Skeletal muscle tissue (tissue), 4 donors: ENCODE measurements around the gene GP1BB. TPM values are rescaled to one million over a fixed set of nuclear protein-coding genes. Genes with fewer than 3 reads are reported as not detected.

Experiments
- H3K27ac ChIP-seq: one replicate; pipeline ENCODE4 v1.7.0; 2013; ENCODE audit warnings: mild to moderate bottlenecking, low read depth, low read length, inconsistent platforms
- H3K27me3 ChIP-seq, 3 donors: one replicate each; pipeline ENCODE4 v1.7.0; 2013; ENCODE audit warnings: low read length in 3 of 3; ENCODE audit not compliant: control insufficient read depth in 3 of 3, insufficient read depth in 3 of 3
- H3K36me3 ChIP-seq, 3 donors: one replicate each; pipeline ENCODE4 v1.7.0; 2013; ENCODE audit warnings: low read length in 3 of 3; ENCODE audit not compliant: control insufficient read depth in 3 of 3, insufficient read depth in 3 of 3
- H3K4me1 ChIP-seq, 3 donors: one replicate each; pipeline ENCODE4 v1.7.0; 2013; ENCODE audit warnings: low read length in 3 of 3, mild to moderate bottlenecking in 3 of 3; ENCODE audit not compliant: control insufficient read depth in 3 of 3, insufficient read depth in 3 of 3
- H3K4me3 ChIP-seq, 3 donors: one replicate each; pipeline ENCODE4 v1.7.0; 2013; ENCODE audit warnings: low read length in 3 of 3
- H3K9ac ChIP-seq, 3 donors: one replicate each; pipeline ENCODE4 v1.7.0; 2013; ENCODE audit warnings: low read length in 3 of 3, mild to moderate bottlenecking in 3 of 3, moderate library complexity in 2 of 3, low read depth in 1 of 3
- H3K9me3 ChIP-seq, 3 donors: one replicate each; pipeline ENCODE4 v1.7.0; 2013; ENCODE audit warnings: low read length in 3 of 3; ENCODE audit not compliant: control insufficient read depth in 3 of 3
- total RNA-seq: library from RNA; depleted of rRNA; stranded (reverse); fragments of >200 nt; gene quantifications from one replicate; pipeline ENCODE4 v1.2.3, GENCODE V29; 2014
- donor health status: Osteomylitis.

The GP1BB gene
- total RNA-seq, 1 donor from 2014 or later: 6.8 TPM

DNA sequence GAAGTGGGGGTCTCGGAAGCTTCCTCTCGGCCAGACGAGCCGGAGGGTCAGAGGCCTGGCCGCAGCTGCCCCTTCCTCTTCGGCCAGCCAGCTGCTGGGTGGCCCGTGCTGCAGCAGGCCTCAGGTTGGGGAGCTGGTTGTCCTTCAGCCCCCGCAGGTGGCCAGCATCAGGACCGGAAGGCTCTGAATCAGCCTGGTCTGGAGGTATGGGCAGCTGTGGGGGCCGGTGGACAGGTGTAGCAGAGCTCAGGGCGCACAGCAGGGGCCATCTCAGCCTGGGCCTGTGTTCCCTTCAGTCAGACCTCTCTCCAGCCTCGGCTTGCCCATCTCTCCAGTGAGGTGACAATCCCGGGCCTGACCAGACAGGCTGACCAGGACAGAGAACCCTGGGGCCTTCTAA is 23.4 kb downstream of the GP1BB start:
- Histone ChIP-seq H3K9me3 (no peaks in the 10 kb centered on the region), H3K9ac (no peak overlapping the region), H3K4me3 (no peak overlapping the region), H3K36me3 (no peaks in the 10 kb centered on the region), H3K4me1 (peaks cover 27 to 50% (median 36%) of the 10 kb centered on the region in 3 donors), H3K27me3 (peaks cover 0 to 6% (median 4%) of the 10 kb centered on the region in 3 donors), H3K27ac (peak overlapping the region; percentile 93)

- peaks cover 27 to 50% (median 36%) of the 10 kb centered on the region in 3 donors for H3K4me1 ChIP-seq
- H3K9ac ChIP-seq: no peak overlapping the region
- no peaks in the 10 kb centered on the region for H3K36me3 ChIP-seq
- H3K27ac ChIP-seq: no peak overlapping the region
- no peak overlapping the region for H3K4me3 ChIP-seq
- no peaks in the 10 kb centered on the region for H3K9me3 ChIP-seq
- H3K27me3 ChIP-seq: peaks cover 0 to 11% (median 10%) of the 10 kb centered on the region in 3 donors
Observed at GRCh38 chr22:19747551-19747950, 24.2 kb downstream of the GP1BB start.

DNA sequence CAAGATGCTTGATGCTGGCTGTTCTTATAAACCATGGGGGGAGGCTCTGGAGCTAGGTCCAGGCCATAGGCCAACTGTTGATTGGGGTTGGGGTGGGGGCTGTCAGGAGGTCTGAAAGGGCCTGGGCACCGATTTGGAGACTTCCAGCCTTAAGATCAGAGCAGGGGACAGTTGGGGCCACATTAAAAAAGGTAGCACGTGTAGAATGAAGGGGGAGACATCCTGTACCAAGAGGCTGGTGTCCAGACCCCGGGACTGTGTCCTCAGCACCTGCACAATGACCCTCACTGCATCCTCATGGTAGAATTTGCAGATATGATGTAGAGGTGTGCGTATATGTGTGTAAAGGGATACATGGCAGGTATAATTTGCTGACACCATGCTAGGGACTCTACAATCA is 24.8 kb downstream of the GP1BB start:
- Histone ChIP-seq H3K27ac (no peak overlapping the region), H3K4me3 (no peak overlapping the region), H3K9ac (no peak overlapping the region), H3K9me3 (no peaks in the 10 kb centered on the region), H3K27me3 (peaks cover 3 to 16% (median 12%) of the 10 kb centered on the region in 3 donors), H3K36me3 (no peaks in the 10 kb centered on the region), H3K4me1 (peaks cover 27 to 50% (median 36%) of the 10 kb centered on the region in 3 donors)

- H3K4me3 ChIP-seq: no peak overlapping the region
- no peaks in the 10 kb centered on the region for H3K36me3 ChIP-seq
- peaks cover 26 to 45% (median 33%) of the 10 kb centered on the region in 3 donors for H3K4me1 ChIP-seq
- peaks cover 9 to 25% (median 22%) of the 10 kb centered on the region in 3 donors for H3K27me3 ChIP-seq
- H3K9ac ChIP-seq: peak overlapping the region in 2 of 3 donors; percentile 32 to 60
- H3K27ac ChIP-seq: peak overlapping the region; percentile 44
- H3K9me3 ChIP-seq: no peaks in the 10 kb centered on the region
Observed at GRCh38 chr22:19748991-19749664, 25.8 kb downstream of the GP1BB start.

DNA sequence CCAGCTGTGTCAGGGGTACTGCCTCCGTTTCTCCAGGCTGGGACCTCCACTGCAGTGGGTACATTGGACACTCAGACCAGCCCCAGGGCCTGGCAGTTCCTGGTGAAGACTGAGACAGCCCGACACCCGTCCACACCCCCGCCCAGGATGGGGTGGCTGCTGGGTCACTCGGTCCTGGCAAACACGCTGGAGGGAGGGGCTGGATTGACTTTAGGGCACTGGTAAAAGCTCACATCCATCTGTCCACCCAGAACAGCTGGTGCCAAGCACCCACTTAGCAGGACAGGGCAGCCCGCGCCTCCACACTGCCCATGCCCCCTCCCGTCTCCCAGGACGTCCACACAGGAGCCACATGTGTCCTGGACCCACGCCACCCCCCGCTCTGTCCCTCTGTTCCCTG is 26.5 kb downstream of the GP1BB start:
- Histone ChIP-seq H3K9me3 (no peaks in the 10 kb centered on the region), H3K36me3 (no peaks in the 10 kb centered on the region), H3K27me3 (peaks cover 16 to 33% (median 30%) of the 10 kb centered on the region in 3 donors), H3K4me3 (no peak overlapping the region), H3K4me1 (peaks cover 19 to 38% (median 25%) of the 10 kb centered on the region in 3 donors), H3K27ac (peak overlapping the region; percentile 44), H3K9ac (peak overlapping the region in 1 of 3 donors; percentile 32)

GRCh38 chr22:19750507-19751490 is 27.5 kb downstream of the GP1BB start:
- peak overlapping the region; percentile 44 for H3K27ac ChIP-seq
- H3K36me3 ChIP-seq: no peaks in the 10 kb centered on the region
- peak overlapping the region in 1 of 3 donors; percentile 1 for H3K9ac ChIP-seq
- H3K4me3 ChIP-seq: no peak overlapping the region
- H3K27me3 ChIP-seq: peaks cover 21 to 38% (median 35%) of the 10 kb centered on the region in 3 donors
- H3K4me1 ChIP-seq: peaks cover 12 to 30% (median 18%) of the 10 kb centered on the region in 3 donors
- no peaks in the 10 kb centered on the region for H3K9me3 ChIP-seq

DNA sequence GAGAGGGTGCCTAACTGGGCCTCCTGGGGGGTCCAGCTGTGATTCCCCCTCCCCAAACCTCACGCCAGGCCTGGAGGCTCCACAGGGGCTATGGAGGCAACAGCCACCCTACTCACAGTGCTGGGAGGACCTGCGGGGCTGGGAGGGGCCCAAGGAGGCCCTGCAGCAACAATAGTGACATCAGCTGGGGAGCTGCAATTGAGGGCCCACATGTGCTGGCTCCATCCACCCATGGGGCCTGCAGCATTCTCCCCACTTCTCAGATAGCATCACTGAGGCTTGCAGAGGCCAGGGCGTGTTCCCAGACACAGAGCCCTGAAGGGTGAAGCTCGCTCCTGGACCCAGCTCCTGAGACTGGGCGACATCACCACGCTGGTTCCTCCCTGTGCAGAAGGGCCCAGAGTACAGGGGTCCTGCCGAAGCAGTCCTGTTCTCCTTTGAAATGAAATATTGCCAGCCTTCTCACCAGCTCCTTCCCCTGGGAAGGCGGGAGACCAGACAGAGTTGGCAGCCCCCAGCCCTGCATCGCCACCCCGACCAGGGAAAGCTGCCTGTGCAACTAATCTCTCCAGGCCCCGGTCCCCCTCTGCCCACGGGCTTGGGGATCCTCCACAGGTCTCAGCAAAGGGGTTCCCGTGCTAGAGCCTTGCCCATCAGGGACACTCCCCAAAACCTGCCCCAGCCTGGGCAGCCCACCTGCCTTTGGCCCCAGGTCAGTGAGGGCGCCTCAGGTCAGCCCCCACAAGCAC is 28.3 kb downstream of the GP1BB start:
- peaks cover 28 to 46% (median 43%) of the 10 kb centered on the region in 3 donors for H3K27me3 ChIP-seq
- H3K4me1 ChIP-seq: peaks cover 5 to 21% (median 10%) of the 10 kb centered on the region in 3 donors
- no peaks in the 10 kb centered on the region for H3K36me3 ChIP-seq
- H3K27ac ChIP-seq: no peak overlapping the region
- no peak overlapping the region for H3K4me3 ChIP-seq
- H3K9me3 ChIP-seq: no peaks in the 10 kb centered on the region
- no peak overlapping the region for H3K9ac ChIP-seq

DNA sequence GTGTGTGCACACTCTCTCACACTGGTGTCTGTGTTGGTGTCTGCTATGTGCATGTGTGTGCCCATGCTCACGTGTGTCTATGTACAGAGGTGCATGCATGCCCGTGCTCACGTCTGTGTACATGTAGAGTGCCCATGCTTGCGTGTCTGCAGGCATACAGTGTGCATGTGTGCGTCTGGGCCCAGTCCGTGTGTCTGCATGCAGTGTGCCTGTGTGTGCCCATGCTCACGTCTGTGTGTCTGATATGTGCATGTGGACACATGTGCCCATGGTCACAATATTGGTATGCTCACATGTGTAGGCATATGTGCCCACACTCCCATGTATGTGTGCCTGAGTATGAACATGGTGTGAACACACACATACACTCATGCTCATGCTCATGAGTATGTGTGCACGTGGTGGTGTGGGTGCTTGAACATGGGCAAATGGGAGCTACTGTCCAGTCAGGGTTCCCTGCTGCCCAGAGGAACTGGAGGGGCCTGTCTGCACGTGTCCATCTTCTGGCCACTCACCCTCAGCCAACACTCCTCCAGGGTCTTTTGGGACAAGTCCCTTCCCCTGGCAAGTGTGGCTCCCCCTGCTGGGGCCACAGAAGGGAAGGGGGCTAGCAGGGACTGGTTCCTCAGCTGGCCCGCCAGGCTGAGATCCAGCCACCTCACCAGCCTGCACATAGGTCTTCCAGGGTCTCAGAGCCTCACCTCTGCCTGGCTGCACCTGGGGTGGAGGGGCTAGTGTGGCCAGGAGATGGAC is 29.9 kb downstream of the GP1BB start:
- Histone ChIP-seq H3K9ac (no peak overlapping the region), H3K4me3 (no peak overlapping the region), H3K27ac (no peak overlapping the region), H3K4me1 (peaks cover 5 to 19% (median 10%) of the 10 kb centered on the region in 3 donors), H3K36me3 (no peaks in the 10 kb centered on the region), H3K9me3 (no peaks in the 10 kb centered on the region), H3K27me3 (peaks cover 28 to 46% (median 43%) of the 10 kb centered on the region in 3 donors)
